SU-DHL-6 (cell line): Measurements from ENCODE around the gene TNFAIP8L2.

Source experiments
- EZH2phosphoT487 ChIP-seq: fragments of 200-600 bp; sonication (generic), shearing (Covaris generic); conservative IDR thresholded peaks from 2 replicates; pipeline ENCODE4 v1.6.1; 2018; ENCODE audit warnings: mild to moderate bottlenecking, antibody characterized with exemption, low read length, moderate library complexity, mixed read lengths
- TF ChIP-seq, protein P1 (sequence below): fragments of 200-600 bp; sonication (generic); IDR thresholded peaks from one replicate; pipeline ENCODE4 v1.5.1; 2017; ENCODE audit warnings: antibody characterized with exemption, mild to moderate bottlenecking, low read length, moderate library complexity; ENCODE audit not compliant: insufficient read depth, poor library complexity, severe bottlenecking

GRCh38 chr1:151158751-151159251 lies 2.4 kb downstream of the TNFAIP8L2 start:
- TF ChIP-seq, protein P1, sequence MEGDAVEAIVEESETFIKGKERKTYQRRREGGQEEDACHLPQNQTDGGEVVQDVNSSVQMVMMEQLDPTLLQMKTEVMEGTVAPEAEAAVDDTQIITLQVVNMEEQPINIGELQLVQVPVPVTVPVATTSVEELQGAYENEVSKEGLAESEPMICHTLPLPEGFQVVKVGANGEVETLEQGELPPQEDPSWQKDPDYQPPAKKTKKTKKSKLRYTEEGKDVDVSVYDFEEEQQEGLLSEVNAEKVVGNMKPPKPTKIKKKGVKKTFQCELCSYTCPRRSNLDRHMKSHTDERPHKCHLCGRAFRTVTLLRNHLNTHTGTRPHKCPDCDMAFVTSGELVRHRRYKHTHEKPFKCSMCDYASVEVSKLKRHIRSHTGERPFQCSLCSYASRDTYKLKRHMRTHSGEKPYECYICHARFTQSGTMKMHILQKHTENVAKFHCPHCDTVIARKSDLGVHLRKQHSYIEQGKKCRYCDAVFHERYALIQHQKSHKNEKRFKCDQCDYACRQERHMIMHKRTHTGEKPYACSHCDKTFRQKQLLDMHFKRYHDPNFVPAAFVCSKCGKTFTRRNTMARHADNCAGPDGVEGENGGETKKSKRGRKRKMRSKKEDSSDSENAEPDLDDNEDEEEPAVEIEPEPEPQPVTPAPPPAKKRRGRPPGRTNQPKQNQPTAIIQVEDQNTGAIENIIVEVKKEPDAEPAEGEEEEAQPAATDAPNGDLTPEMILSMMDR: no peak
- no peak for TF ChIP-seq EZH2phosphoT487
